H1 (cell line): ENCODE measurements around the gene EFEMP2. TPM values are rescaled to one million over a fixed set of nuclear protein-coding genes. Genes with fewer than 3 reads are reported as not detected.

Source experiments
- CTCF ChIA-PET: fragments of 300-600 bp; sonication (Branson Sonifier 250); formaldehyde crosslinking; loops from one replicate; lab custom pipeline; 2021; ENCODE audit not compliant: partially characterized antibody; lab: Charles Lee
- POLR2A ChIA-PET: fragments of 300-600 bp; sonication (Branson Sonifier 250); formaldehyde crosslinking; loops from one replicate; lab custom pipeline; 2021; ENCODE audit warnings: inconsistent platforms; ENCODE audit not compliant: partially characterized antibody; lab: Charles Lee
- DNase-seq, 2 experiments: peaks; one replicate each; pipeline versions ENCODE4 v3.0.0 to v3.0.0-alpha.2; 2010 to 2022; ENCODE audit warnings: low spot score in 2 of 2, low read depth in 1 of 2, mixed read lengths in 1 of 2
- FAIRE-seq: peaks from 2 replicates; lab custom pipeline; 2011; peaks lifted over from hg19 to GRCh38; lab: Jason Lieb, UNC
- H2AFZ ChIP-seq: 2 replicates; pipeline ENCODE4 v1.8.1; 2012; ENCODE audit warnings: low read length, inconsistent platforms
- H2AK5ac ChIP-seq: 2 replicates; pipeline ENCODE4 v1.6.1; 2013; ENCODE audit warnings: low read depth, low read length
- H2BK120ac ChIP-seq: replicated peaks from 2 replicates; pipeline ENCODE3; 2013; ENCODE audit warnings: low read depth, low read length, inconsistent platforms
- H2BK12ac ChIP-seq: 2 replicates; pipeline ENCODE4 v1.6.1; 2013; ENCODE audit warnings: low read depth, low read length
- H2BK15ac ChIP-seq: 2 replicates; pipeline ENCODE4 v1.6.1; 2013; ENCODE audit warnings: low read length
- H2BK20ac ChIP-seq: 2 replicates; pipeline ENCODE4 v1.6.1; 2013; ENCODE audit warnings: low read length
- H2BK5ac ChIP-seq: 2 replicates; pipeline ENCODE4 v1.6.1; 2013; ENCODE audit warnings: low read depth, low read length
- H3K14ac ChIP-seq: 2 replicates; pipeline ENCODE4 v1.6.1; 2013; ENCODE audit warnings: inconsistent platforms; ENCODE audit not compliant: insufficient read length
- H3K18ac ChIP-seq: 2 replicates; pipeline ENCODE4 v1.6.1; 2013; ENCODE audit warnings: low read length; ENCODE audit errors: extremely low read depth
- H3K23ac ChIP-seq: 2 replicates; pipeline ENCODE4 v1.6.1; 2013; ENCODE audit warnings: inconsistent platforms; ENCODE audit not compliant: insufficient read length
- H3K23me2 ChIP-seq: 2 replicates; pipeline ENCODE4 v1.6.1; 2013; ENCODE audit warnings: low read depth, low read length
- H3K27ac ChIP-seq: 2 replicates; pipeline ENCODE4 v1.6.1; 2011; ENCODE audit warnings: low read depth, low read length, inconsistent platforms
- H3K27me3 ChIP-seq, 4 experiments: replicated peaks in 1 of 4; 1 replicate in 1 of 4; 2 replicates in 3 of 4; pipeline versions ENCODE4 v1.6.1 to v1.8.1; 2011 to 2013; ENCODE audit warnings: low read length in 3 of 4, mild to moderate bottlenecking in 3 of 4, inconsistent platforms in 2 of 4, mixed read lengths in 2 of 4, moderate library complexity in 1 of 4; ENCODE audit not compliant: control insufficient read depth in 3 of 4, insufficient read depth in 3 of 4; ENCODE audit errors: extremely low read depth in 1 of 4
- H3K36me3 ChIP-seq, 4 experiments: 2 replicates each; pipeline versions ENCODE4 v1.6.1 to v1.8.1; 2011 to 2013; ENCODE audit warnings: mild to moderate bottlenecking in 4 of 4, low read length in 3 of 4, moderate library complexity in 2 of 4, control low read depth in 1 of 4, inconsistent platforms in 1 of 4; ENCODE audit not compliant: insufficient read depth in 4 of 4, control insufficient read depth in 2 of 4
- H3K4ac ChIP-seq: replicated peaks from 2 replicates; pipeline ENCODE3; 2013; ENCODE audit warnings: low read length, low read depth, mixed read lengths, inconsistent platforms; ENCODE audit not compliant: insufficient read length
- H3K4me1 ChIP-seq, 4 experiments: replicated peaks in 1 of 4; 1 replicate in 1 of 4; 2 replicates in 3 of 4; pipeline versions ENCODE4 v1.6.1 to v1.8.1; 2011 to 2013; ENCODE audit warnings: low read length in 3 of 4, inconsistent platforms in 2 of 4, mixed read lengths in 1 of 4; ENCODE audit not compliant: insufficient read depth in 4 of 4, control insufficient read depth in 3 of 4
- H3K4me2 ChIP-seq, 2 experiments: 2 replicates each; pipeline versions ENCODE4 v1.6.1 to v1.8.1; 2011 to 2013; ENCODE audit warnings: low read depth in 2 of 2, low read length in 2 of 2, control low read depth in 1 of 2, inconsistent platforms in 1 of 2, mild to moderate bottlenecking in 1 of 2; ENCODE audit not compliant: insufficient read depth in 1 of 2
- H3K4me3 ChIP-seq, 4 experiments: fragments of 200-600, 300-600 bp in 1 of 4; sonication (generic), shearing (Covaris generic), sonication (Bioruptor Twin) in 1 of 4; 2 replicates each; pipeline versions ENCODE4 v1.5.1 to v1.8.1; 2011 to 2016; ENCODE audit warnings: low read length in 4 of 4, low read depth in 3 of 4, control low read depth in 2 of 4, inconsistent platforms in 2 of 4, mild to moderate bottlenecking in 2 of 4, mixed read lengths in 1 of 4, moderate library complexity in 1 of 4; ENCODE audit not compliant: insufficient read depth in 2 of 4; ENCODE audit errors: extremely low read depth in 1 of 4
- H3K56ac ChIP-seq: replicated peaks from 2 replicates; pipeline ENCODE3; 2013; ENCODE audit warnings: low read depth, mild to moderate bottlenecking, mixed read lengths, low read length, inconsistent platforms; ENCODE audit not compliant: insufficient read length
- H3K79me1 ChIP-seq: 2 replicates; pipeline ENCODE4 v1.6.1; 2013; ENCODE audit warnings: low read depth, low read length, control low read depth
- H3K79me2 ChIP-seq, 2 experiments: 2 replicates each; pipeline versions ENCODE4 v1.6.1 to v1.8.1; 2012 to 2013; ENCODE audit warnings: low read length in 2 of 2, mild to moderate bottlenecking in 2 of 2, inconsistent platforms in 1 of 2; ENCODE audit not compliant: insufficient read depth in 2 of 2, control insufficient read depth in 1 of 2
- H3K9ac ChIP-seq, 4 experiments: replicated peaks in 1 of 4; 1 replicate in 1 of 4; 2 replicates in 3 of 4; pipeline versions ENCODE4 v1.6.1 to v1.8.1; 2011 to 2013; ENCODE audit warnings: low read depth in 3 of 4, low read length in 3 of 4, control low read depth in 2 of 4, mild to moderate bottlenecking in 2 of 4, moderate library complexity in 2 of 4, inconsistent platforms in 1 of 4; ENCODE audit errors: extremely low read depth in 1 of 4
- H3K9me3 ChIP-seq, 2 experiments: 2 replicates each; pipeline versions ENCODE4 v1.6.1 to v1.8.1; 2012 to 2013; ENCODE audit warnings: mild to moderate bottlenecking in 2 of 2, moderate library complexity in 2 of 2, control low read depth in 1 of 2, inconsistent platforms in 1 of 2, low read depth in 1 of 2, low read length in 1 of 2, mixed read lengths in 1 of 2; ENCODE audit not compliant: insufficient read depth in 2 of 2
- H4K20me1 ChIP-seq, 2 experiments: replicated peaks in 1 of 2; 2 replicates each; pipeline versions ENCODE3 to v1.8.1; 2011 to 2013; ENCODE audit warnings: inconsistent platforms in 2 of 2, low read length in 2 of 2, mild to moderate bottlenecking in 1 of 2; ENCODE audit not compliant: insufficient read depth in 2 of 2, control insufficient read depth in 1 of 2
- H4K5ac ChIP-seq: 2 replicates; pipeline ENCODE4 v1.6.1; 2013; ENCODE audit warnings: low read length, low read depth, mixed read lengths, inconsistent platforms; ENCODE audit not compliant: insufficient read length
- H4K8ac ChIP-seq: 2 replicates; pipeline ENCODE4 v1.8.0; 2013; ENCODE audit warnings: mild to moderate bottlenecking, moderate library complexity, low read length, inconsistent platforms; ENCODE audit not compliant: insufficient read depth; ENCODE audit errors: extremely low read depth
- H4K91ac ChIP-seq: replicated peaks from 2 replicates; pipeline ENCODE3; 2013; ENCODE audit warnings: low read length, mixed read lengths, inconsistent platforms; ENCODE audit not compliant: insufficient read length
- GABPA ChIP-seq: IDR thresholded peaks from 2 replicates; pipeline ENCODE4 v1.6.1; 2011; ENCODE audit warnings: mild to moderate bottlenecking, low read length, moderate library complexity, borderline replicate concordance; ENCODE audit not compliant: insufficient read depth
- PHF8 ChIP-seq: fragments of 200-600 bp; sonication (generic); conservative IDR thresholded peaks from 2 replicates; pipeline ENCODE4 v1.7.1; 2012; ENCODE audit warnings: low read depth, mild to moderate bottlenecking, inconsistent platforms, low read length, moderate library complexity
- SIN3A ChIP-seq, 2 experiments: IDR thresholded peaks in 1 of 2; conservative IDR thresholded peaks in 1 of 2; 2 replicates each; pipeline ENCODE4 v1.6.1; 2011 to 2012; ENCODE audit warnings: low read length in 2 of 2, improper control_type of control experiment in 1 of 2, low read depth in 1 of 2, mild to moderate bottlenecking in 1 of 2
- SRF ChIP-seq: IDR thresholded peaks from 2 replicates; pipeline ENCODE4 v1.6.1; 2011; ENCODE audit warnings: mild to moderate bottlenecking, low read depth, low read length, moderate library complexity
- TAF7 ChIP-seq: optimal IDR thresholded peaks from 2 replicates; pipeline ENCODE3; 2011; ENCODE audit warnings: low read depth, mild to moderate bottlenecking, inconsistent platforms, low read length, moderate library complexity, borderline replicate concordance
- TBP ChIP-seq: IDR thresholded peaks from 2 replicates; pipeline ENCODE4 v1.6.1; 2011; ENCODE audit warnings: low read depth, low read length, improper control_type of control experiment
- WGBS, 2 experiments: shearing (Covaris generic) in 1 of 2; methylation state at CpG; one replicate each; pipeline versions ENCODE4 v1.1.6 to v1.1.7; 2013 to 2015; ENCODE audit warnings: low lambda C conversion rate in 2 of 2, mixed read lengths in 2 of 2, inconsistent platforms in 1 of 2, low coverage in 1 of 2, missing lambda C conversion rate in 1 of 2; ENCODE audit not compliant: insufficient replicate concordance in 2 of 2, insufficient coverage in 1 of 2, insufficient read length in 1 of 2; ENCODE audit errors: extremely low coverage in 1 of 2, missing lambda C conversion rate in 1 of 2; 5-methylcytosine and 5-hydroxymethylcytosine counted together
- polyA plus RNA-seq, 7 experiments: library from polyadenylated mRNA; depleted of rRNA in 3 of 7; stranded (reverse) in 5 of 7; unstranded in 2 of 7; fragments of >200 nt in 5 of 7; fragments of 200-250 nt in 2 of 7; gene quantifications; 1 replicate in 5 of 7; 2 replicates in 1 of 7; 4 replicates in 1 of 7; pipeline versions ENCODE4 v1.2.1 to v1.2.3, GENCODE V29; 2011 to 2013; ENCODE audit warnings: missing spikeins in 2 of 7, mixed read lengths in 2 of 7
- total RNA-seq: library from RNA; stranded (reverse); fragmentation: NEBNext Ultra II Directional; extraction: Animal tissue kit (Norgen Biotek cat#: 25700); gene quantifications from 2 replicates; pipeline ENCODE4 v1.2.1, GENCODE V29; 2021
- TF ChIP-seq, protein P1 (sequence below), 3 experiments: IDR thresholded peaks; 1 replicate in 2 of 3; 2 replicates in 1 of 3; pipeline versions ENCODE4 v1.5.1 to v1.6.1; 2011; ENCODE audit warnings: low read length in 3 of 3, mild to moderate bottlenecking in 3 of 3, inconsistent platforms in 2 of 3, low read depth in 1 of 3, moderate library complexity in 1 of 3; ENCODE audit not compliant: insufficient read depth in 1 of 3; ENCODE audit errors: control extremely low read depth in 1 of 3
- TF ChIP-seq, protein P2 (sequence below): IDR thresholded peaks from 2 replicates; pipeline ENCODE4 v1.6.1; 2011; ENCODE audit warnings: low read length, improper control_type of control experiment

EFEMP2 gene
- total and polyA plus RNA-seq, 2 of the 8 experiments (the other 6 are each of a cell fraction or from before 2014, with no cell fraction given): 8.8 to 17.2 TPM

DNA sequence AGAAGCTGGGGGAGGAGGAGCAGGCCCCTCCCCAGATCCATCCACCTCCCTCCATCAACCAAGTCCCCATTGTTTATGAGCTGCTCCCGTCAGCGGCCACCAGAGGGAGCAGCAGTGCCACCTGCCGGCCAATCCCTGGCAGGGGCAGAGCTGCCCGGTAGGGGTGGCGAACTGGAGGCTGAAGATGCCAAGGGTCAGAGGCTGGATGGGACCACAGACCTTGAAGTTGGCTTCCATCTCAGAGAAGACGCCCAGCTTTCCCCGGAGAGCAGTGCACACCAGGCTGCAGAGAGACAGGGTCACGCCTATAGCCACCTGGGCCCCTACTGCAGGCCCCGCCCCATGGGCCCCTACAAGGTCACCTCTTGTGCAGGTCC is 12.1 kb upstream of the EFEMP2 start:
- Histone ChIP-seq H3K79me1 (no peaks in the 10 kb centered on the region), H3K4me1 (peaks cover 0 to 12% (median 7%) of the 10 kb centered on the region in 4 experiments; a peak in 5 of 7 replicates), H2BK5ac (no peak overlapping the region), H3K4me2 (no peak overlapping the region), H2BK20ac (no peak overlapping the region), H3K9ac (no peak overlapping the region), H2BK120ac (no peak overlapping the region), H2AK5ac (no peak overlapping the region), H3K4ac (no peak overlapping the region), H3K9me3 (no peaks in the 10 kb centered on the region), H2AFZ (no peak overlapping the region), H3K14ac (no peak overlapping the region), H3K79me2 (peaks cover 0 to 4% of the 10 kb centered on the region in 2 experiments; a peak in 1 of 4 replicates), H4K8ac (no peak overlapping the region), H4K5ac (no peak overlapping the region), H2BK15ac (no peak overlapping the region), H3K4me3 (no peak overlapping the region), H3K27me3 (peaks cover 0 to 4% (median 3%) of the 10 kb centered on the region in 4 experiments; a peak in 6 of 7 replicates), H4K20me1 (peaks cover 6 to 7% of the 10 kb centered on the region in 2 experiments), H3K36me3 (peaks cover 8 to 22% (median 18%) of the 10 kb centered on the region in 4 experiments; a peak in 7 of 8 replicates), H3K23ac (no peak overlapping the region), H3K56ac (no peak overlapping the region), H3K18ac (no peak overlapping the region), H4K91ac (no peak overlapping the region), H3K27ac (no peak overlapping the region), H2BK12ac (no peak overlapping the region), H3K23me2 (peaks cover 12% of the 10 kb centered on the region)
- 37% methylated on average over 9 of the region's 9 CpGs; no CpG with 5 or more reads in 1 of the 2 experiments for WGBS, 2 experiments
- FAIRE-seq: peak; percentile 58
- CTCF ChIA-PET: interaction anchor here (0.6 to 19.6 kb wide), 63 partner anchors 7 to 1557 kb away, joined by 3 to 283 read pairs (median 4); partner anchors contain the start of genes BANF1, CATSPER1, CCDC85B and CFL1
- peak in 1 of 2 experiments; percentile 90 for DNase-seq
- POLR2A ChIA-PET: interaction anchor here (0.6 to 39.7 kb wide), 3 partner anchors 25 to 167 kb away, joined by 3 to 1071 read pairs (median 4); partner anchors contain the start of genes CFL1, EFEMP2 and MUS81
- TF ChIP-seq, protein P1, sequence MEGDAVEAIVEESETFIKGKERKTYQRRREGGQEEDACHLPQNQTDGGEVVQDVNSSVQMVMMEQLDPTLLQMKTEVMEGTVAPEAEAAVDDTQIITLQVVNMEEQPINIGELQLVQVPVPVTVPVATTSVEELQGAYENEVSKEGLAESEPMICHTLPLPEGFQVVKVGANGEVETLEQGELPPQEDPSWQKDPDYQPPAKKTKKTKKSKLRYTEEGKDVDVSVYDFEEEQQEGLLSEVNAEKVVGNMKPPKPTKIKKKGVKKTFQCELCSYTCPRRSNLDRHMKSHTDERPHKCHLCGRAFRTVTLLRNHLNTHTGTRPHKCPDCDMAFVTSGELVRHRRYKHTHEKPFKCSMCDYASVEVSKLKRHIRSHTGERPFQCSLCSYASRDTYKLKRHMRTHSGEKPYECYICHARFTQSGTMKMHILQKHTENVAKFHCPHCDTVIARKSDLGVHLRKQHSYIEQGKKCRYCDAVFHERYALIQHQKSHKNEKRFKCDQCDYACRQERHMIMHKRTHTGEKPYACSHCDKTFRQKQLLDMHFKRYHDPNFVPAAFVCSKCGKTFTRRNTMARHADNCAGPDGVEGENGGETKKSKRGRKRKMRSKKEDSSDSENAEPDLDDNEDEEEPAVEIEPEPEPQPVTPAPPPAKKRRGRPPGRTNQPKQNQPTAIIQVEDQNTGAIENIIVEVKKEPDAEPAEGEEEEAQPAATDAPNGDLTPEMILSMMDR (IDR thresholded peaks at IDR 0.05; ENCODE audit: control extremely low read depth in 1 of 3, insufficient read depth in 1 of 3, low read depth in 1 of 3, low read length in 3 of 3): peak in 2 of 3 experiments; percentile 99 to 100; a peak in 3 of 4 replicates
- TF ChIP-seq GABPA: peak; percentile 59; the same call in 1 of the 2 replicates
- peak; percentile 32; the same call in 1 of the 2 replicates for TF ChIP-seq SRF
- TF ChIP-seq PHF8: no peak
- TF ChIP-seq TAF7: peak; percentile 78
- no peak for TF ChIP-seq TBP
- peak; percentile 43 to 82; a peak in 1 of 4 replicates for TF ChIP-seq SIN3A (conservative IDR thresholded peaks at IDR 0.05 in 1 of 2, IDR thresholded peaks at IDR 0.05 in 1 of 2; ENCODE audit: low read depth in 1 of 2, low read length in 2 of 2)
- TF ChIP-seq, protein P2, sequence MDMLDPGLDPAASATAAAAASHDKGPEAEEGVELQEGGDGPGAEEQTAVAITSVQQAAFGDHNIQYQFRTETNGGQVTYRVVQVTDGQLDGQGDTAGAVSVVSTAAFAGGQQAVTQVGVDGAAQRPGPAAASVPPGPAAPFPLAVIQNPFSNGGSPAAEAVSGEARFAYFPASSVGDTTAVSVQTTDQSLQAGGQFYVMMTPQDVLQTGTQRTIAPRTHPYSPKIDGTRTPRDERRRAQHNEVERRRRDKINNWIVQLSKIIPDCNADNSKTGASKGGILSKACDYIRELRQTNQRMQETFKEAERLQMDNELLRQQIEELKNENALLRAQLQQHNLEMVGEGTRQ: no peak
